ENCODE data around the gene TUBA3D.
"Not testable (repeated sequence)": the region's sequence is repeated elsewhere in the genome, so short reads cannot be mapped to it uniquely, and the experiment has no call there.

TUBA3D gene

DNA sequence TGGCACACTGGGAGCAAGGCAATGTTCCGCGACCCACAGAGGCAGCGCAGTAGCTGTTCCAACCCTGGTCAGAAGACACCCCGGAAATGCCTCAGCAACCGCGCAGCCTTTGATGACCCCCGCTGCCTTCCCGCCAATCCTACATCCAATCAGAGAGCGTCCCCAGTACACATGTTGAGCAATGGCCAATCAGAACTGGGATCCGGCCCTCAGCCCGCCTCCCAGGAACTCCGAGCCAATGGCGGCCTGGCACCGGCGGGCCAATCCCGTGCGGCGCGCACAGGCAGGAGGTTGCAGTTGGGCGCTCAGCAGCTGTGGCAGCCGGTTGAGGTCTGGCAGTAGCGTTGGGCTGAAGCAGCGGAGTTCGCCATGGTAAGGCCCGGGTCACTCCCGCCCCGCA is at the start of gene TUBA3D:
TUBA3D (plus strand) TSS at position 289 of the 400 bp plus-strand sequence; CDS start at position 370, 81 bp downstream.
- DNase-seq (ENCODE audit: low read depth in 2 of 2), result no peak

DNA sequence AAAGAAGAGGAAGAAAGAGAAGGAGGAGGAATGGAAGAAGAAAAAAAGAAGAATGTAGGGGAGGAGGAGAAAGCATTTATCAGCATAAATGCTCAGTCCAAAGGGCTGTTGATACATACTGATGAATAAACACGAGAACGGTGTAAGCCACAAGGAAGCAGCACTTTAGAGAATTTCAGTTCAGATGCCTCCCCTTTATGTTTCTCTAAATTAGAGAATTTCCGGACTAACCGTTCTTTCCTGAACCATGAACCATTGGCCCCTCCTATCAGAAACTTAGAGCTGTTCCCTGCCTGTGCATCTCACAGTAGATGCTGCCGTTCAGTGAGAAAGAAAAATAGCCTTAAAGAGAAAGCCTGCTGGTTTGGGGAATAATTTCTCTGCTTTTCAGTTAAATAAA is 49.2 kb upstream of the TUBA3D start:
- DNase-seq (ENCODE audit: low read depth in 2 of 2), result no peak

- DNase-seq (ENCODE audit: low read depth in 2 of 2), result no peak
Measured at GRCh38 chr2:131431336-131431735, 44.6 kb upstream of the TUBA3D start.

DNA sequence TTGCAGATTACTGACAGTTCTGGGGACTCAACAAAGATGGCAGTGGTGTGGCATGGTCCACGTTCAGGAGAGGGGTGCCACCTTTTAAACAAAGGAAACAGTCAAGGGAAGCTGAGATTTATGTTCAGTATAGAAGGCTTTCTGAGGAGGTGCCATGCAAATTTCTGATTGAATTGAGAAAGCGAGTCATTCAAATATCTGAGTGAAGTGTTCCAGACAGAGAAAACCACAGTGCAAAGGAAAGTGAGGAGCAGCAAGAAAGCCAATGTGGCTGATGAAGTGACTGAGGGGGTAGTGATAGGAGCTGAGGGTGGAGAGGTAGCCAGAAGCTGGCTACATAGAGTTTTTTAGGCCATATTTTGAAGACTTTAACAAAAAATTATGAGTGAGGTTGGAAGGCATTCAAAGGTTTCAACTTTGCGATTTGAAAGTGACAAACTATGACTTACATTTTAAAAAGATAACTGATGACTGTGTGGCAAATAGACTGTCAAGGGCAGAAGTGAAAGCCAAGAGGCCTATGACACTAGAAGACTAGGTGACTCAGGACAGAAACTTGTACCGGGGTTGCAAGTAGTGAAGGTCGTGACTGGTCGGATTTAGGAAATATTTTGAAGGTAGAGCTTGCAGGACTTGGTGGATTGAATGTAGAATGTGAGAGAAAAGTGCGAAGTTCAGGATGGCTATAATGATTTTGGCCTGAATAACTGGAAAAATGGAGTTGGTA is 35.0 kb upstream of the TUBA3D start:
- not testable (repeated sequence) for DNase-seq (ENCODE audit: low read depth in 2 of 2)

DNA sequence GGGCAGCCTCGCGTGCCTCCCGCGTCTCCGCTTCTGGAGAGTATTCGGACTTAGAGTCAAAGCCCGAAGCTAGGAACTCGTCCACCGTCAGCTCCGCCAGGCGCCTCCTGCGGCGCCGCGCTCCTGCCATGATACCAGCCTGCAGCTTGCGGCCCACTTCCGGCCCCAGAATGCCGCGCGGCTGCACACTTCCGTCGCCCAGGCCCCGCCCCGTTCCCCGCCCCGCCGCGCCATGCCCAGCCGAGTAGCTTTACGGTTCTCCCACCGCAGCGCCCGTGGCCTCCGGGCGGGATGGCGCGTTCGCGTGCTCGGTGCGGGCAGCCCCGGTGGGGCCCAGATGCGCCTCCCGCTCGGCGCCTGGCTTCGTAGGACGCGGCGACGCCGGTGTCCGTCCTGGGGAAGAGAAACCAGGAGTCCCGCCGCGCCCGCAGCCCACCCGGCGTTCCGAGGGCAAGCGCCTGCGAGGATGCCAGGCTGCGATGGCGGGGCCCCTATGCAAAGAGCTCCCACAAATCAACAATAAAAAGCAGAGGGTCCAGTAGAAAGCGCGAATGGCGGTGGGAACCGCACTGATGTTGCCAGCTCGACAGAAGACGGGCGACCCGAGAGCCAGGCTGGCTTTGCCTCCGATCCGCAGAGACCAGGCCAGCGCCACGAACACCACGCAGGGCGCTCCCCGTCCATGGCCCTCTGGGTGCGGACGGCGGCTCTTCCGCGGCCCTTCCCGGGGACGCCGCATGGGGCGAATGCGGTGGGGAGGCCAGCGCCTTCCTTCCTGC is 31.0 kb upstream of the TUBA3D start:
- not testable (repeated sequence) for DNase-seq (ENCODE audit: low read depth in 2 of 2)

DNA sequence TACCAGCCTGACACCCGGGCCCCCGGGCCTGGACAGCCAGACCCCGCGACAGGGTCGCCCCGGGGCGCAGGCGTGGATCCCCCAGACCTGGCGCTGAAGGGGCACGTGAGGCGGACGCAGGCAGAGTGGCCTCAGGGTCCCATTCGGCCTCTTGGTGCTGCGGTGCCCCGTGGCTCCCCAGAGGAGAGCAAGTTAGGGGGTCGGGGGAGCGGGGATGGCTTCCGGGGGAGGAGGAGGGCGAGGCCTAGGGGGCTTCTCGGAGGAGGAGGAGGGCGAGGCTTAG is 30.5 kb upstream of the TUBA3D start:
- DNase-seq (ENCODE audit: low read depth in 2 of 2), result not testable (repeated sequence)

DNA sequence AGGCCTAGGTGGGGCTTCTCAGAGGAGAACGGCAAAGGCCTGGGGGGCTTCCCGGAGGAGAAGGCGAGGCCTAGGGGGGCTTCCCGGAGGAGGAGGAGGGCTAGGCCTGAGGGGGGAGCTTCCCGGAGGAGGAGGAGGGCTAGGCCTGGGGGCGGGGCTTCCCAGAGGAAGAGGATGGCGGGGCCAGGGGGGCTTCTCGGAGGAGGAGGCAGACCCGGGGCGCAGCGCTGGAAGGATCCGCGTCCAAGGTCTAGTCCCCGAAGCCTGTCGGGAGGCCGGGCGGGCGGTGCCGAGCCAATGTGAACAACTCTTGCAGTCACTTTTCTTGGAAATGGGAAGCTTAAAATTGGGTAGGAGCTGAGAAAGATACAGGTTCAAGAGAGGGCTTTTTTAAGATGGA is 30.0 kb upstream of the TUBA3D start:
- no peak for DNase-seq (ENCODE audit: low read depth in 2 of 2)

DNA sequence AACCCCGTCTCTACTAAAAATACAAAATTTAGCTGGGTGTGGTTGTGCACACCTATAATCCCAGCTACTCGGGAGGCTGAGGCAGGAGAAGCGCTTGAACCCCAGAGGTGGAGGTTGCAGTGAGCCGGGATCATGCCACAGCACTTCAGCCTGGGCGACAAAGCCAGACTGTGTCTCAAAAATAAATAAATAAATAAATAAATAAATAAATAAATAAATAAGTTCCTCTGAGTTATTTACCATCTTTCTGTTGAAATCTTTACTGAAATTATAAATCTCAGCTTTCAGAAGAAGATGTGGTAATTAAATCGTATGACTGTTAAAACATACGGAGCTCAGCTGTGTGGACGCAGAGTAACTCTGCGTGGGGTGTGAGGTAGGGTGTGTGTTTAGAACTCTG is 27.9 kb upstream of the TUBA3D start:
- DNase-seq (ENCODE audit: low read depth in 2 of 2), result not testable (repeated sequence)

- not testable (repeated sequence) for DNase-seq (ENCODE audit: low read depth in 2 of 2)
Measured at GRCh38 chr2:131451265-131451949, 24.5 kb upstream of the TUBA3D start.

- DNase-seq (ENCODE audit: low read depth in 2 of 2), result not testable (repeated sequence)
Measured at GRCh38 chr2:131454914-131455313, 21.0 kb upstream of the TUBA3D start.

- not testable (repeated sequence) for DNase-seq (ENCODE audit: low read depth in 2 of 2)
Measured at GRCh38 chr2:131467722-131468121, 8.2 kb upstream of the TUBA3D start.

DNA sequence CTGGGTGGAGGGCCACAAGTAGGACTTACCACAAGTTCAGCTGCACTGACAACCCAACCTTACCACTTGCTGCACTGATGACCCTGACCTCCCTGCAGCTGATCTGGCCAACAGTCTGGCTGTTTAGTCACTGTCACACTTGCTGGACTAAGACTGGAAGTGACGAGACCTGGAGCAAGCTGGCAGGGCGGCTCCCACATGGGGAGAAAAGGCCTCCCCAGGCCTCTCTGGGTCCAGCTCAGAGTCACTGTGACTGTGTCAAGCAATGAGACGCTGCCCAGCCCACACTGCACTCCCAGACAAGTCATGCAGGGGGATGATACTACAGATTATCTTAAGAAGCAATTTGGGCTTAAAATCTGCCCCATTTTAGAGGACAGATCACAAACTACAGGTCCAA is 5.0 kb upstream of the TUBA3D start:
- not testable (repeated sequence) for DNase-seq (ENCODE audit: low read depth in 2 of 2)

- not testable (repeated sequence) for DNase-seq (ENCODE audit: low read depth in 2 of 2)
Measured at GRCh38 chr2:131471624-131472023, 4.3 kb upstream of the TUBA3D start.

DNA sequence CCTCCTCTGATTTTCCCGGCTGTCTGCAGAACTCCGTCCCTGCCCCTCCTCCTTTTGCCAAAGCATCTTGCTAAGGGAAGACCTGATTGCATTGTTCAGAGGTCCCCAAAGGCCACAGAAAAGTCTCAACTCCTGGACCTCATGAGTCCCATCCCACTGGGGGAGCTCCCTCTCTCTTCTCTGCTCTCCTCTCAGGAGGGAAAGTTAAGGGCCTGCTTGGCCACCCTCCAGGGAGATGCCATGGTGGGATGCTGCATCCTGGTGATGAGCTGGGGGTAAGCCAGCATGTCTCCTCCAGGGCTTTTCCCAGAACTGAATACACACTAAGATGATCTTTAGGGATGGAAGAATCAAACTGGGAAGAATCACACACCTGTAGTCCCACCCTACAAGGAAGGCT is 2.7 kb upstream of the TUBA3D start:
- not testable (repeated sequence) for DNase-seq (ENCODE audit: low read depth in 2 of 2)

- not testable (repeated sequence) for DNase-seq (ENCODE audit: low read depth in 2 of 2)
Measured at GRCh38 chr2:131476363-131476762, 444 bp downstream of the TUBA3D start.

- not testable (repeated sequence) for DNase-seq (ENCODE audit: low read depth in 2 of 2)
Measured at GRCh38 chr2:131477227-131477626, 1.3 kb downstream of the TUBA3D start.

DNA sequence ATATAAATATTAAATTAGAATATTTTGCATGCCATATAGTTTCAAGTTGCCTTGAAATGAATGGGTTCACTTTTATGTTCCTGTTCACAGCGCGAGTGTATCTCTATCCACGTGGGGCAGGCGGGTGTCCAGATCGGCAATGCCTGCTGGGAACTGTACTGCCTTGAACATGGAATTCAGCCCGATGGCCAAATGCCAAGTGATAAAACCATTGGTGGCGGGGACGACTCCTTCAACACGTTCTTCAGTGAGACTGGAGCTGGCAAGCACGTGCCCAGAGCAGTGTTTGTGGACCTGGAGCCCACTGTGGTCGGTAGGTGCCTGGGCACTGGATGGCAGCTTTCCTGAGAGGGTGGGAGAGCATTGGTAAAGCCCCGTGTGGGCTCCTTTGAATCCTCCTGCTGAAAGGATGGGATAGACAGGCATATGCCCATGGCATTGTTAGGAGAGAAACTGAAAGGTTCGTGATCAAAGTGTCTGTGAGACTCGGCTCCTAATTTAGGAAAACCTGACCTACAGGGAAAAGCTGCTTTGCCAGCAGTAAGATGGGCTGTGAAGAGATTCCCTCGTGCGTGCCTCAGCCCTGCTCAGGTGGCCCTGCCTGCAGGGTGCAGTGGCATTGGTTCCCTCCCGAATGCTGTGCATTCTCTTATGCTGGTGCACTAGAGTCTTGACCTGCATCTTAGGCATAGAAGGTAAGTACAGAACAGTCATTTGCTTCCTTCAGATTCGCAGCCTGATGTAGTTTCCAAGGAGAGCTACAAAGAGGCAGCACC is 2.3 kb downstream of the TUBA3D start:
- not testable (repeated sequence) for DNase-seq (ENCODE audit: low read depth in 2 of 2)

DNA sequence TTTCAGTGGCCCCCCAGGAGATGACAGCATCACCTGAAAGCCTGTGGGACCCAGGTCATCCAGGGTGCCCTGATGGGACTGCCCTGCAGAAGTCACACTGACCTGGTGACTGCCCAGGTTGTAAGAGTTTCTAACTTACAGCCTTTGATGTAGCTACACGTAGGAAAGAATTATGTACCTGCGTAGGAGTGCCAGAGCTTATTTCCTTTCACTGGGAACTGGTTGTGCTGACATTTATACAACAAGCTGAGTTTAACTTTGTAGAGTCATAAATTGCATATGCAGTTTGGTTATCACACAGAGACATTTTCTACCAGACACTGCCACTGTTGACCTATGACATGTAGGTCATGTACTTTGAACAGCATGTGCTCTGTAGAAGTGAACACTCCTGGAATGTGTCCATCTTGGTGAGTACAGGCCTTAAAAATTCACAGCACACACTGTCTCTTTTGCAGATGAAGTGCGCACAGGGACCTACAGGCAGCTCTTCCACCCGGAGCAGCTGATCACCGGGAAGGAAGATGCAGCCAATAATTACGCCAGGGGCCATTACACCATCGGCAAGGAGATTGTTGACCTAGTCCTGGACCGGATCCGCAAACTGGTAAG is 3.0 kb downstream of the TUBA3D start:
- DNase-seq (ENCODE audit: low read depth in 2 of 2), result not testable (repeated sequence)

DNA sequence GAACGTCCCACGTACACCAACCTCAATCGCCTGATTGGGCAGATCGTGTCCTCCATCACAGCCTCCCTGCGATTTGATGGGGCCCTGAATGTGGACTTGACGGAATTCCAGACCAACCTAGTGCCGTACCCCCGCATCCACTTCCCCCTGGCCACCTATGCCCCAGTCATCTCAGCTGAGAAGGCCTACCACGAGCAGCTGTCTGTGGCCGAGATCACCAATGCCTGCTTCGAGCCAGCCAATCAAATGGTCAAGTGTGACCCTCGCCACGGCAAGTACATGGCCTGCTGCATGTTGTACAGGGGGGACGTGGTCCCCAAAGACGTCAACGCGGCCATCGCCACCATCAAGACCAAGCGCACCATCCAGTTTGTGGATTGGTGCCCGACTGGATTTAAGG is 4.4 kb downstream of the TUBA3D start:
- DNase-seq (ENCODE audit: low read depth in 2 of 2), result not testable (repeated sequence)

DNA sequence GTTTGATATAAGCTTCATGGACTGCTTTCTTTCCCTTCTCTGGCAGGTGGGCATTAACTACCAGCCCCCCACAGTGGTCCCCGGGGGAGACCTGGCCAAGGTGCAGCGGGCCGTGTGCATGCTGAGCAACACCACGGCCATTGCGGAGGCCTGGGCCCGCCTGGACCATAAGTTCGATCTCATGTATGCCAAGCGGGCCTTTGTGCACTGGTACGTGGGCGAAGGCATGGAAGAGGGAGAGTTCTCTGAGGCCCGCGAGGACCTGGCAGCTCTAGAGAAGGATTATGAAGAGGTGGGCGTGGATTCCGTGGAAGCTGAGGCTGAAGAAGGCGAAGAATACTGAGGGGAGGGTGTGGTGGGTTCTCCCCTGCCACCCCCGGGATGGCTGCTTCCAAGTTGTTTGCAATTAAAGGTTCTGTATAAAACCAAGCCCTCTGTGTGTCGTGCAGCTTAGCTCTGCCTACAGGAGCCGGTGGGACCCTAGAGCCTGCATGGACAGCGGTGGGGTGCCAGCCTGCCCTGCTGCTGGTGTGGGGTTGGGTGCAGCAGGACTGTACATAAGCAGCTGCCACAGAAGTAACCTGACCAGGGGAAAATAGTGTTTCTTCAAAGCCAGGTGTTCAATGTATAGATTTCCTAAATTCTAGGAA is 6.7 kb downstream of the TUBA3D start:
- not testable (repeated sequence) for DNase-seq (ENCODE audit: low read depth in 2 of 2)

Measured in fibroblast of skin of left quadriceps (primary cell).